GM11168 (cell line): ENCODE results near the gene RPS19.
"Not testable (repeated sequence)": the region's sequence is repeated elsewhere in the genome, so short reads cannot be mapped to it uniquely, and the experiment has no call there.

Source experiments
- in situ Hi-C: fragments of 300-500 bp; cut with MboI; formaldehyde crosslinking; loops from one replicate; pipeline ENCODE4 v1.12.0; 2022; ENCODE audit warnings: low sequenced_read_pairs; ENCODE audit not compliant: unreplicated experiment

RPS19 gene

GRCh38 chr19:41853768-41854167 is 6.3 kb upstream of the RPS19 start:
- in situ Hi-C loops: no loop called here

DNA sequence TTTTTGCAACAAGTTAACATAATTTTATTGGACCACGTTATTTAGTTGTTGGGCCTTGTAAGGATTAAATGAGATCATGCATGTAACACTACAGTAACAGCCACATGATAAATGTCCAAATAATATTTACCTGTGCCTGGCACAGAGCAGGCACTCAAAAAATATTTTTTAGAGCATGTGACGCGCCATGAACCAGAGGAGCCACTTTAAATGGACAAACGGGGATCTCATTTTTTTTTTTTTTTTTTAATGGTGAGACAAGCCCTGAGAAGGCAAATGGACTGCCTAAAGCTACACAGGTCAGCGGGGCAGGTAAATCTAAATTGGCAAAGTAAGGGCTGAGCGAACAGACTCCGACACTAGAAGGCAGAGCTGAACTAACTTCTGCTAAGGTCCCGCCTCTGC is 840 bp upstream of the RPS19 start:
- in situ Hi-C loops: no loop called here

DNA sequence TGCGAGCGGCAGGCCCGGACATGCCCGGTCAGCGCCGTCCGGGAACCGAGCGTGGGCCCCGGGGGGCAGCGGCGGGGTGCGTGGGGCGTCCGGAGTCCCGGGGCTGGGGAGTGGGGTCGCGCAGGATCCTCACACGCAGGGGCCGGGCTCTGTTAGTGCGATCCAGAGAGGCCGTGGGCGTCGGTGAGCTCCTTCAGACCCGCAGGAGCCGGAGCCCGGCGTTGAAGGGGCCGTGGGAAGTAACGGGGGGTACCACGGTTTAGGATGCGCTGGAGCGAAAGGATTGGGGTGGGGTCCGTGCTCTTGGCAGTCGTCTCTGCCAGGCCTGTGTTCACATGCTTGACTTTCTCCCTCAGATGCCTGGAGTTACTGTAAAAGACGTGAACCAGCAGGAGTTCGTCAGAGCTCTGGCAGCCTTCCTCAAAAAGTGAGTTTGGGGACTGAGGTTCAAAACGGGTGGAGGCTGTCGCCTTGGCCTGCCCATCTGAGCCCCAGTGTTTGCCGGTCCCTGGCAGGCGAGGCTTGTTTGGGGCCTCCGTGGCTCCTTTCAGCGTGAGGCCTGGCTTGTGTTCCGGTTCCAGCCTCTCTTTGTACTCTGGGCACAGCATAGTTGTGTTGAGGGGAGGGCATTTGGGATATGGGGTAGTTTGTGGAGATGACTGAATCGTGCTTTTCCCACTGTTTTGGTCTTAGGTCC is 512 bp downstream of the RPS19 start:
- in situ Hi-C loops: no loop called here

DNA sequence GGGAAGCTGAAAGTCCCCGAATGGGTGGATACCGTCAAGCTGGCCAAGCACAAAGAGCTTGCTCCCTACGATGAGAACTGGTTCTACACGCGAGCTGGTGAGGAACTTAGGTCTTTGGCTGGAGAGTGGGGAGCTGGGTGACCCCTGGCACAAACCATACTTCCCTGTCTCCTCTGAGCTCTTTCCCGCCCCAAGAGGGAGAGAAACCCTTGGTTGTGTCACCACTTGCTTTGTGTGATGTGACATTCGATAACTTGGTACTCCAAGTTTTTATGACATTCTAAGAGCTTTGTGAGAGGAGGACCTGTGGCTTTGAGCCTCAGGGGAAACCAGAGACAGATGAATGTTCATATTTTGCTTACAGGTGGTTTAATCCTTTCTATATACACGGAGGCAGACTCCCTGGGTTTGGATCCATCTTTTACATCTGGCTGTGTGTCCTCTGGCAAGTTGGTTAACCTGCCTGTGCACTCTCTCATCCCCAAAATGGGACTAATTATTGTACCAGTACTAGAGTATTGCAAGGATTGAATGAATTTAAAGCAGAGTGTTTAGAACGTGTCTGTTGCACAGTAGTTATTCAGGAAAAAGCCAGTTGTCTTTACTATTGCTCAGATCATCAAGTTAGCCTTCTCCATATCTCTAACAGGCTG is 1.2 kb downstream of the RPS19 start:
- in situ Hi-C loops: no loop called here

GRCh38 chr19:41861846-41862245 is 1.8 kb downstream of the RPS19 start:
- in situ Hi-C loops: no loop called here

GRCh38 chr19:41862445-41862986 is 2.5 kb downstream of the RPS19 start:
- in situ Hi-C loops: no loop called here

GRCh38 chr19:41863209-41863931 is 3.3 kb downstream of the RPS19 start:
- in situ Hi-C loops: no loop called here

GRCh38 chr19:41864374-41864773 is 4.3 kb downstream of the RPS19 start:
- in situ Hi-C loops: no loop called here

- in situ Hi-C loops: no loop called here
Observed at GRCh38 chr19:41866284-41866683, 6.2 kb downstream of the RPS19 start.

GRCh38 chr19:41868120-41868988 is 8.3 kb downstream of the RPS19 start:
- in situ Hi-C loops: no loop called here

- in situ Hi-C loops: no loop called here
Observed at GRCh38 chr19:41868989-41869300, 8.9 kb downstream of the RPS19 start.

DNA sequence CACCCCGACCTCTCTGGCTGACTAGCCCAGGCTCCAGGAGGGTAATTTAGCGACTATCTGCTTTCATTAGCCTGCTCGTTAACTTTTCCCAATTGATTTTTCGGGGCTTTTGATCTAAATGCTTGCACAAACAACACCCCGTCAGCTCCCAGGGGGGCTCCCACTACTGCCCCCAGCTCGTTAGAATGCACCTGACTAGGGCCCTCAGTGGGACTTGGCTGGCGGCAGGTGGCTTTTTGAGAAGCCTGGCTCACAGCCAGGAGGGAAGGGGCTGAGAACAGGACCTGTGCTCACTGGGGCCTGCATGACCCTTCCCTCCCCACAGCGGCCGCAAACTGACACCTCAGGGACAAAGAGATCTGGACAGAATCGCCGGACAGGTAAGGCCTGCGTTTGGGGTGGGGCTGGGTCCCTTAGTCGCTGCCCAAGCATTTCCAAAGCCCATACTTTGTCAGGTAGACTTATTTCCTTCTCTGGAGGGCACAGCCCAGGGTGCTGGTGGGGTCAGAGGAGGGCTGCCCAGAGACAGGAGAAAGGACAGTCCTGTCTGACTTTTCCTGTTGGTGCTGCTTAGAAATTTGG is 9.4 kb downstream of the RPS19 start:
- in situ Hi-C loops: no loop called here

GRCh38 chr19:41870401-41870873 is 10.4 kb downstream of the RPS19 start:
- in situ Hi-C loops: loop anchor here (5.0 kb wide), 1 partner anchor 82 kb away; no protein-coding TSS in a partner anchor

- in situ Hi-C loops: loop anchor here (5.0 kb wide), 1 partner anchor 81 kb away; no protein-coding TSS in a partner anchor
Observed at GRCh38 chr19:41871573-41872383, 11.7 kb downstream of the RPS19 start.

DNA sequence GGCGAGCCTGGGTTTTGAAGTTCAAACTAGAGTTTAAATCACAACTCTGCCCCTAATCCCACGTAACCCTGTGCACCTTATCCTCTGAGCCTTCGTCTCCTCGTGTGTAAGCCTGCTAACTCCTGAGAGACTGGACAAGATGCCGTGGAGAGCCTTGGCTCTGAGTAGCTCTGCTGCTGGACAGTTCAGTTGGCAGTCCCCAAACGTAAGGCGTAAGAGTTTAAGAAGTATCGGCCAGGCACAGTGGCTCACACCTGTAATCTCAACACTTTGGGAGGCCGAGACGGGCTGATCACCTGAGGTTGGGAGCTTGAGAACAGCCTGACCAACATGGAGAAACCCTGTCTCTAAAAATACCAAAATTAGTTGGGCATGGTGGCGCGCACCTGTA is 12.3 kb downstream of the RPS19 start:
- in situ Hi-C loops: loop anchor here (5.0 kb wide), 1 partner anchor 80 kb away; no protein-coding TSS in a partner anchor

- in situ Hi-C loops: loop anchor here (5.0 kb wide), 1 partner anchor 79 kb away; no protein-coding TSS in a partner anchor
Observed at GRCh38 chr19:41872775-41873647, 13.0 kb downstream of the RPS19 start.

DNA sequence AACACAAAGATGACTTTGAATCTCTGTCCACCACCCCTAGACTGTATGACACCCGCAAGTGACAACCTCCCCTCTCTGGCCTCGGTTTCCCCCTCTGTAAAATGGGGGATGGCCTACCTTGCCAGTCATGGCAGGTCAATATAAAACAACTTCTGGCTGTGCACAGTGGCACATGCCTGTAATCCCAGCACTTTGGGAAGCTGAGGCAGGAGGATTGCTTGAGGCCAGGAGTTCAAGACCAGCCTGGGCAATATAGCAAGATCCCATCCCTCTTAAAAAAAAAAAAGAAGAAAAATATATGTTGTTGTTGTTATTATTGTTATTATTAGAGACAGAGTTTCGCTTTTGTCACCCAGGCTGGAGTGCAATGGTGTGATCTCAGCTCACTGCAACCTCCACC is 15.9 kb downstream of the RPS19 start:
- in situ Hi-C loops: not testable (repeated sequence)
